HEK293 (cell line): ENCODE data around the gene NDRG3.
A peak's percentile ranks its signal among the peaks of the same experiment; 100 is the strongest.

ENCODE experiments used
- CTCF ChIA-PET: fragments of 350-600 bp; formaldehyde crosslinking; extraction: SDS; loops from one replicate; lab custom pipeline; 2021; ENCODE audit warnings: antibody characterized with exemption; lab: Yijun Ruan, JAX
- POLR2A ChIA-PET: fragments of 300-600 bp; formaldehyde crosslinking; extraction: SDS; loops from one replicate; lab custom pipeline; 2020; ENCODE audit warnings: antibody characterized with exemption, inconsistent platforms; lab: Yijun Ruan, JAX
- H3K27ac ChIP-seq: fragments of 200-500 bp; sonication (Bioruptor generic); 2 replicates; pipeline ENCODE4 v1.5.1; 2014; ENCODE audit warnings: low read depth, low read length, control low read depth, inconsistent platforms; ENCODE audit errors: extremely low read depth
- H3K36me3 ChIP-seq, 2 experiments: fragments of 200-500 bp in 1 of 2; sonication (Bioruptor generic) in 1 of 2; 1 replicate in 1 of 2; 2 replicates in 1 of 2; pipeline ENCODE4 v1.5.1; 2014 to 2017; ENCODE audit warnings: inconsistent platforms in 2 of 2, low read length in 2 of 2; ENCODE audit not compliant: control insufficient read depth in 2 of 2, insufficient read depth in 1 of 2
- H3K4me1 ChIP-seq: fragments of 200-500 bp; sonication (Bioruptor generic); 2 replicates; pipeline ENCODE4 v1.5.1; 2014; ENCODE audit warnings: mild to moderate bottlenecking, low read length, inconsistent platforms; ENCODE audit not compliant: control insufficient read depth, insufficient read depth
- H3K4me3 ChIP-seq: 2 replicates; pipeline ENCODE4 v1.5.1; 2011; ENCODE audit warnings: low read depth, mild to moderate bottlenecking, control low read depth, low read length, moderate library complexity
- H3K9me3 ChIP-seq: fragments of 200-500 bp; sonication (Bioruptor generic); 2 replicates; pipeline ENCODE4 v1.5.1; 2014; ENCODE audit warnings: low read depth, low read length, inconsistent platforms; ENCODE audit not compliant: control insufficient read depth, insufficient read depth
- GFI1B ChIP-seq: fragments of 450-650 bp; formaldehyde crosslinking; IDR thresholded peaks from 2 replicates; pipeline ENCODE4 v1.5.1; 2016; ENCODE audit warnings: missing biosample characterization, missing genetic modification characterization
- GLIS1 ChIP-seq: fragments of 450-650 bp; formaldehyde crosslinking; IDR thresholded peaks from 2 replicates; pipeline ENCODE4 v1.5.1; 2016; ENCODE audit warnings: missing biosample characterization, missing genetic modification characterization
- GLIS2 ChIP-seq: fragments of 450-650 bp; formaldehyde crosslinking; IDR thresholded peaks from 2 replicates; pipeline ENCODE4 v1.5.1; 2016; ENCODE audit warnings: missing biosample characterization, missing genetic modification characterization
- HIC1 ChIP-seq: fragments of 450-650 bp; formaldehyde crosslinking; IDR thresholded peaks from 2 replicates; pipeline ENCODE4 v1.5.1; 2016; ENCODE audit warnings: missing biosample characterization, missing genetic modification characterization
- REPIN1 ChIP-seq: fragments of 450-650 bp; formaldehyde crosslinking; IDR thresholded peaks from 2 replicates; pipeline ENCODE4 v1.5.1; 2017; ENCODE audit warnings: missing biosample characterization, missing genetic modification characterization, low read depth
- SCRT2 ChIP-seq: fragments of 450-650 bp; formaldehyde crosslinking; IDR thresholded peaks from 2 replicates; pipeline ENCODE4 v1.5.1; 2016; ENCODE audit warnings: missing biosample characterization, missing genetic modification characterization
- SP7 ChIP-seq: fragments of 450-650 bp; formaldehyde crosslinking; IDR thresholded peaks from 2 replicates; pipeline ENCODE4 v1.5.1; 2016; ENCODE audit warnings: missing biosample characterization, missing genetic modification characterization
- WT1 ChIP-seq: fragments of 450-650 bp; formaldehyde crosslinking; IDR thresholded peaks from 2 replicates; pipeline ENCODE4 v1.5.1; 2016; ENCODE audit warnings: missing biosample characterization, missing genetic modification characterization
- ZBTB17 ChIP-seq: fragments of 450-650 bp; formaldehyde crosslinking; IDR thresholded peaks from 2 replicates; pipeline ENCODE4 v1.5.1; 2016; ENCODE audit warnings: missing biosample characterization, missing genetic modification characterization
- ZBTB20 ChIP-seq: fragments of 450-650 bp; formaldehyde crosslinking; IDR thresholded peaks from 2 replicates; pipeline ENCODE4 v1.5.1; 2016; ENCODE audit warnings: missing biosample characterization, missing genetic modification characterization
- ZBTB8A ChIP-seq: fragments of 450-650 bp; formaldehyde crosslinking; IDR thresholded peaks from 2 replicates; pipeline ENCODE4 v1.5.1; 2016; ENCODE audit warnings: missing biosample characterization, missing genetic modification characterization
- ZEB2 ChIP-seq: fragments of 450-650 bp; formaldehyde crosslinking; IDR thresholded peaks from 2 replicates; pipeline ENCODE4 v1.5.1; 2016; ENCODE audit warnings: missing biosample characterization, missing genetic modification characterization
- ZIC2 ChIP-seq: fragments of 450-650 bp; formaldehyde crosslinking; IDR thresholded peaks from 2 replicates; pipeline ENCODE4 v1.5.1; 2016; ENCODE audit warnings: missing biosample characterization, missing genetic modification characterization
- ZNF335 ChIP-seq: fragments of 450-650 bp; formaldehyde crosslinking; conservative IDR thresholded peaks from 2 replicates; pipeline ENCODE4 v1.5.1; 2016; ENCODE audit warnings: missing biosample characterization, missing genetic modification characterization
- ZNF362 ChIP-seq: fragments of 450-650 bp; formaldehyde crosslinking; IDR thresholded peaks from 2 replicates; pipeline ENCODE4 v1.5.1; 2016; ENCODE audit warnings: missing biosample characterization, missing genetic modification characterization
- ZNF548 ChIP-seq: fragments of 450-650 bp; formaldehyde crosslinking; IDR thresholded peaks from 2 replicates; pipeline ENCODE4 v1.5.1; 2016; ENCODE audit warnings: missing biosample characterization, missing genetic modification characterization
- ZNF600 ChIP-seq: fragments of 450-650 bp; formaldehyde crosslinking; IDR thresholded peaks from 2 replicates; pipeline ENCODE4 v1.5.1; 2016; ENCODE audit warnings: missing biosample characterization, missing genetic modification characterization
- ZNF654 ChIP-seq: fragments of 450-650 bp; formaldehyde crosslinking; IDR thresholded peaks from 2 replicates; pipeline ENCODE4 v1.5.1; 2016; ENCODE audit warnings: low read depth, missing biosample characterization, missing genetic modification characterization
- TF ChIP-seq, protein P1 (sequence below): fragments of 450-650 bp; formaldehyde crosslinking; optimal IDR thresholded peaks from 2 replicates; pipeline ENCODE3; 2016; ENCODE audit warnings: missing biosample characterization, mild to moderate bottlenecking, missing genetic modification characterization
- TF ChIP-seq, protein P2 (sequence below): fragments of 450-650 bp; formaldehyde crosslinking; IDR thresholded peaks from 2 replicates; pipeline ENCODE4 v1.5.1; 2017; ENCODE audit warnings: missing biosample characterization, missing genetic modification characterization
- TF ChIP-seq, protein P3 (sequence below): fragments of 450-650 bp; formaldehyde crosslinking; IDR thresholded peaks from 2 replicates; pipeline ENCODE4 v1.5.1; 2016; ENCODE audit warnings: missing biosample characterization, missing genetic modification characterization

The NDRG3 gene

DNA sequence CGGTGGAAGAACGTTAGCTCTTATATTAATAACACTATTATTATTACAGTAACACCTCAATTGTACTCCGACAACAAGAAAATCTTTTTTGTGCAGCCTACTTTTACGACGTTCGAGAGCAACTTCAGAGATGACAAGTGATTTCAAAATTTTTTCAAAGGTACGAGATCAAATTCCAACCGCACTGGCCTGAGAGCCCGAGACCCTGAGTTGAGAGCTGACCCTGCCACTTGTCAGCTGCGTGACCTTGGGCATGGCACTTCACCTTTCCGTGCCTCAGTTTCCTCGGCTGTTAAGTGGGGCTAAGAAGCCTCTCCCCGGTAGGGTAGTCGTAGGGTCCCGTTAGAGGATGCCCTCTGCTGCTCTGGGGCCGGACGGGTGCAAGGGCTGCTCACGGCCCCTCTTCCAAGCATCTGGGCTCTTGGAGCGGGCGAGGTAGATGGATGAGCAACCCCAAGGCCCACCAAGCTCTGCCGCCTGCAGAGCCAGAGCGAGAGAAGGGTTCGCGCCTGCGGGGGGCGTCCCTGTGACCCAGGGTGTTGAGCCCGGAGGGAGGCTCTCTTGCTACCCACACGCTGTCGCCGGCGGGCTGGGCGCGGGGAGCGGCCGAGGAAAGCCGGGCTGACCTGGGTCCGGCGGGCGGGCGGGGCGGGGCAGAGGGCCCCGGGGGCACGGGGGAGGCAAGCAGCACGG, 510 bp downstream of the NDRG3 start:
- TF ChIP-seq ZNF600 (tag by site-specific recombination), result peak; percentile 8; the same call in 1 of the 2 replicates
- peak; percentile 66 for TF ChIP-seq ZBTB8A
- TF ChIP-seq ZBTB20, result peak; percentile 52; the same call in 1 of the 2 replicates
- TF ChIP-seq, protein P1, sequence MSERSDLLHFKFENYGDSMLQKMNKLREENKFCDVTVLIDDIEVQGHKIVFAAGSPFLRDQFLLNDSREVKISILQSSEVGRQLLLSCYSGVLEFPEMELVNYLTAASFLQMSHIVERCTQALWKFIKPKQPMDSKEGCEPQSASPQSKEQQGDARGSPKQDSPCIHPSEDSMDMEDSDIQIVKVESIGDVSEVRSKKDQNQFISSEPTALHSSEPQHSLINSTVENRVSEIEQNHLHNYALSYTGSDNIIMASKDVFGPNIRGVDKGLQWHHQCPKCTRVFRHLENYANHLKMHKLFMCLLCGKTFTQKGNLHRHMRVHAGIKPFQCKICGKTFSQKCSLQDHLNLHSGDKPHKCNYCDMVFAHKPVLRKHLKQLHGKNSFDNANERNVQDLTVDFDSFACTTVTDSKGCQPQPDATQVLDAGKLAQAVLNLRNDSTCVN (tag by site-specific recombination), result peak; percentile 52
- peak; percentile 67 for TF ChIP-seq GLIS1 (tag by site-specific recombination)
- no peak for TF ChIP-seq WT1 (tag by site-specific recombination)
- TF ChIP-seq REPIN1 (tag by site-specific recombination), result 0 out of 2 replicates have a peak, but pooled peaks have one; percentile 8
- TF ChIP-seq ZNF654 (tag by site-specific recombination), result no peak
- peak; percentile 39; the same call in 1 of the 2 replicates for TF ChIP-seq HIC1 (tag by site-specific recombination)
- TF ChIP-seq SP7 (tag by site-specific recombination), result 0 out of 2 replicates have a peak, but pooled peaks have one; percentile 32
- 0 out of 2 replicates have a peak, but pooled peaks have one; percentile 40 for TF ChIP-seq ZIC2 (tag by site-specific recombination)
- TF ChIP-seq GLIS2 (tag by site-specific recombination), result peak; percentile 72
- TF ChIP-seq SCRT2 (tag by site-specific recombination), result no peak
- TF ChIP-seq, protein P2, sequence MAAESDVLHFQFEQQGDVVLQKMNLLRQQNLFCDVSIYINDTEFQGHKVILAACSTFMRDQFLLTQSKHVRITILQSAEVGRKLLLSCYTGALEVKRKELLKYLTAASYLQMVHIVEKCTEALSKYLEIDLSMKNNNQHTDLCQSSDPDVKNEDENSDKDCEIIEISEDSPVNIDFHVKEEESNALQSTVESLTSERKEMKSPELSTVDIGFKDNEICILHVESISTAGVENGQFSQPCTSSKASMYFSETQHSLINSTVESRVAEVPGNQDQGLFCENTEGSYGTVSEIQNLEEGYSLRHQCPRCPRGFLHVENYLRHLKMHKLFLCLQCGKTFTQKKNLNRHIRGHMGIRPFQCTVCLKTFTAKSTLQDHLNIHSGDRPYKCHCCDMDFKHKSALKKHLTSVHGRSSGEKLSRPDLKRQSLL, result no peak
- peak; percentile 35 for TF ChIP-seq ZNF335 (tag by site-specific recombination)
- TF ChIP-seq GFI1B (tag by site-specific recombination), result 0 out of 2 replicates have a peak, but pooled peaks have one; percentile 5
- TF ChIP-seq ZEB2 (tag by site-specific recombination), result peak; percentile 41; the same call in 1 of the 2 replicates
- TF ChIP-seq ZNF548, result no peak
- TF ChIP-seq ZNF362 (tag by site-specific recombination), result peak; percentile 19; the same call in 1 of the 2 replicates
- TF ChIP-seq, protein P3, sequence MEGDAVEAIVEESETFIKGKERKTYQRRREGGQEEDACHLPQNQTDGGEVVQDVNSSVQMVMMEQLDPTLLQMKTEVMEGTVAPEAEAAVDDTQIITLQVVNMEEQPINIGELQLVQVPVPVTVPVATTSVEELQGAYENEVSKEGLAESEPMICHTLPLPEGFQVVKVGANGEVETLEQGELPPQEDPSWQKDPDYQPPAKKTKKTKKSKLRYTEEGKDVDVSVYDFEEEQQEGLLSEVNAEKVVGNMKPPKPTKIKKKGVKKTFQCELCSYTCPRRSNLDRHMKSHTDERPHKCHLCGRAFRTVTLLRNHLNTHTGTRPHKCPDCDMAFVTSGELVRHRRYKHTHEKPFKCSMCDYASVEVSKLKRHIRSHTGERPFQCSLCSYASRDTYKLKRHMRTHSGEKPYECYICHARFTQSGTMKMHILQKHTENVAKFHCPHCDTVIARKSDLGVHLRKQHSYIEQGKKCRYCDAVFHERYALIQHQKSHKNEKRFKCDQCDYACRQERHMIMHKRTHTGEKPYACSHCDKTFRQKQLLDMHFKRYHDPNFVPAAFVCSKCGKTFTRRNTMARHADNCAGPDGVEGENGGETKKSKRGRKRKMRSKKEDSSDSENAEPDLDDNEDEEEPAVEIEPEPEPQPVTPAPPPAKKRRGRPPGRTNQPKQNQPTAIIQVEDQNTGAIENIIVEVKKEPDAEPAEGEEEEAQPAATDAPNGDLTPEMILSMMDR, result peak; percentile 51
- peak; percentile 75 for TF ChIP-seq ZBTB17 (tag by site-specific recombination)
- ChIA-PET CTCF (interaction anchor here (0.8 to 2.8 kb wide), 7 partner anchors 10 to 133 kb away, joined by 3 to 12 read pairs (median 3); partner anchors contain the start of gene DSN1), POLR2A (interaction anchor here (0.6 to 1.0 kb wide), 2 partner anchors 29 to 1129 kb away, joined by 3 to 4 read pairs; partner anchors contain the start of genes DSN1 and SPAG4)
- no peaks in the 10 kb centered on the region; a peak in 1 of 3 replicates for H3K36me3 ChIP-seq
- H3K4me3 ChIP-seq, result peak overlapping the region; percentile 89
- H3K4me1 ChIP-seq, result no peaks in the 10 kb centered on the region; the same call in 1 of the 2 replicates
- H3K27ac ChIP-seq, result no peak overlapping the region; the same call in 1 of the 2 replicates
- H3K9me3 ChIP-seq, result no peaks in the 10 kb centered on the region
